Kidney (tissue), 14 donors: ENCODE measurements around the gene FAM20C. TPM values are rescaled to one million over a fixed set of nuclear protein-coding genes. Genes with fewer than 3 reads are reported as not detected.

ENCODE experiments used
- DNase-seq, 5 donors: peaks; one replicate each; pipeline ENCODE4 v3.0.0-alpha.2; 2013 to 2020
- FAIRE-seq: peaks from 2 replicates; lab custom pipeline; 2012; peaks lifted over from hg19 to GRCh38; lab: Jason Lieb, UNC
- H3K27ac ChIP-seq, 2 donors: one replicate each; pipeline ENCODE4 v1.7.0; 2013; ENCODE audit warnings: low read depth in 2 of 2, low read length in 2 of 2, inconsistent platforms in 1 of 2
- H3K27me3 ChIP-seq: one replicate; pipeline ENCODE4 v1.7.1; 2013; ENCODE audit warnings: low read length, inconsistent platforms; ENCODE audit not compliant: control insufficient read depth, insufficient read depth
- H3K36me3 ChIP-seq, 3 donors: one replicate each; pipeline versions ENCODE4 v1.7.0 to v1.7.1; 2013; ENCODE audit warnings: low read length in 3 of 3, control low read depth in 1 of 3, inconsistent platforms in 1 of 3; ENCODE audit not compliant: insufficient read depth in 3 of 3, control insufficient read depth in 2 of 3
- H3K4me1 ChIP-seq, 3 donors: one replicate each; pipeline versions ENCODE4 v1.7.0 to v1.7.1; 2013; ENCODE audit warnings: low read length in 3 of 3, inconsistent platforms in 1 of 3, low read depth in 1 of 3; ENCODE audit not compliant: control insufficient read depth in 2 of 3, insufficient read depth in 2 of 3
- H3K4me3 ChIP-seq, 3 donors: one replicate each; pipeline versions ENCODE4 v1.7.0 to v1.8.1; 2013; ENCODE audit warnings: low read length in 3 of 3, control low read depth in 1 of 3, inconsistent platforms in 1 of 3
- H3K9ac ChIP-seq, 3 donors: one replicate each; pipeline versions ENCODE4 v1.7.0 to v1.7.1; 2013; ENCODE audit warnings: low read length in 3 of 3, control low read depth in 1 of 3, inconsistent platforms in 1 of 3
- H3K9me3 ChIP-seq, 3 donors: one replicate each; pipeline versions ENCODE4 v1.7.0 to v1.7.1; 2013; ENCODE audit warnings: low read length in 3 of 3, control low read depth in 1 of 3, inconsistent platforms in 1 of 3; ENCODE audit not compliant: control insufficient read depth in 2 of 3, insufficient read depth in 1 of 3
- CTCF ChIP-seq: IDR thresholded peaks from 3 replicates; pipeline ENCODE4 v1.5.1; 2012; ENCODE audit warnings: mild to moderate bottlenecking, moderate library complexity, borderline replicate concordance; ENCODE audit not compliant: insufficient read depth; ENCODE audit errors: extremely low read depth
- intact Hi-C: fragments of 100-400 bp; cut with DNase I; formaldehyde crosslinking; loops from one replicate; pipeline ENCODE4 v1.11.1; 2022
- polyA plus RNA-seq: library from polyadenylated mRNA; stranded (reverse); fragments of 350-450 nt; fragmentation: Illumina TruSeq; extraction: RNeasy Lipid Tissue Mini Kit (QIAGEN cat#74804); gene quantifications from one replicate; pipeline ENCODE4 v1.2.3, GENCODE V29; 2014; ENCODE audit warnings: low read depth, low replicate concordance; ENCODE audit not compliant: insufficient read depth
- total RNA-seq: library from RNA; stranded (reverse); fragmentation: NEBNext Ultra II Directional; extraction: Animal tissue kit (Norgen Biotek cat#: 25700); gene quantifications from one replicate; pipeline ENCODE4 v1.2.1, GENCODE V29; 2021
- donor health status: control.
- donor health status: control.
- donor health status: control.
- donor health status: control.
- donor health status: control.
- donor health status: DM: yes; HTN: yes; CAD: no.
- donor health status: Normal renal cell carcinoma (clear cell type).

The FAM20C gene
- total and polyA plus RNA-seq, 2 donors from 2014 or later, result 84.9 to 114 TPM

DNA sequence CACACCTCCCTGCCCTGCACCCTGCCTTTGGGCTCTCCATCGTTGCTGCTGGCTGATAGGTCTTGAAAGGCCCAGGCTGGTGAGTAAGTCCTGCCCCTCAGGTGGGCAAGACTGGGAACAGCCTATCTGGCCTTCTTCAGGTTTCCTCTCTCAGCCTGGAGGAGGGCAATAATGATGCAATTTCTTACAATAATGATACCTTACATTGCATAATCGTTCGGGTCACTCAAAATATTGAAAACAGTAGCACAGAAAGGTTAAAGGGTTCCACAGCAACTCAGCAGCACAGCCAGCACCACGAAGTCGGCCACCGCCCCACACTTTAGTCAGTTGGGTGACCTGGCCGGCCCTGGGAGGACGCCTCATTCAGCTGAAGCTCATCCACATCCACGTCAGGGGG, 16.0 kb upstream of the FAM20C start:
- no peak for TF ChIP-seq CTCF
- intact Hi-C loops, result no loop called here
- FAIRE-seq (no peak), DNase-seq (no peak)
- no peak overlapping the region for H3K4me3 ChIP-seq
- H3K27ac ChIP-seq, result no peak overlapping the region
- no peak overlapping the region for H3K9ac ChIP-seq
- H3K9me3 ChIP-seq, result no peaks in the 10 kb centered on the region
- H3K27me3 ChIP-seq, result no peaks in the 10 kb centered on the region
- no peaks in the 10 kb centered on the region for H3K36me3 ChIP-seq
- H3K4me1 ChIP-seq, result no peaks in the 10 kb centered on the region

GRCh38 chr7:176786-177459, 15.4 kb upstream of the FAM20C start:
- no peak for FAIRE-seq
- H3K27ac ChIP-seq, result no peak overlapping the region
- DNase-seq, result no peak

GRCh38 chr7:178444-178843, 13.9 kb upstream of the FAM20C start:
- Histone ChIP-seq H3K36me3 (no peaks in the 10 kb centered on the region), H3K4me3 (no peak overlapping the region), H3K27me3 (no peaks in the 10 kb centered on the region), H3K9me3 (no peaks in the 10 kb centered on the region), H3K27ac (no peak overlapping the region), H3K9ac (no peak overlapping the region), H3K4me1 (no peaks in the 10 kb centered on the region)
- intact Hi-C loops, result no loop called here
- DNase-seq (no peak), FAIRE-seq (no peak)
- no peak for TF ChIP-seq CTCF

More at GRCh38 chr7:176786-177459, 15.4 kb upstream of the FAM20C start:
- Histone ChIP-seq H3K4me3 (no peak overlapping the region), H3K27me3 (no peaks in the 10 kb centered on the region), H3K4me1 (no peaks in the 10 kb centered on the region), H3K9me3 (no peaks in the 10 kb centered on the region), H3K36me3 (no peaks in the 10 kb centered on the region), H3K9ac (no peak overlapping the region)
- intact Hi-C loops, result no loop called here
- TF ChIP-seq CTCF, result no peak
